Fibroblast of the aortic adventitia (primary cell): Measurements from ENCODE around the gene NPSR1. TPM values are rescaled to one million over a fixed set of nuclear protein-coding genes. Genes with fewer than 3 reads are reported as not detected.
"Not testable (repeated sequence)": the region's sequence is repeated elsewhere in the genome, so short reads cannot be mapped to it uniquely, and the experiment has no call there.

ENCODE experiments used
- DNase-seq: peaks from one replicate; pipeline ENCODE4 v3.0.0-alpha.2; 2010; ENCODE audit warnings: low read depth
- H3K4me3 ChIP-seq: 2 replicates; pipeline ENCODE4 v1.5.1; 2011; ENCODE audit warnings: low read depth, mild to moderate bottlenecking, control low read depth, low read length, moderate library complexity
- CTCF ChIP-seq: IDR thresholded peaks from 2 replicates; pipeline ENCODE4 v1.5.1; 2011; ENCODE audit warnings: mild to moderate bottlenecking, low read length, control low read depth, inconsistent platforms; ENCODE audit not compliant: insufficient read depth
- total RNA-seq: library from RNA; depleted of rRNA; stranded (reverse); fragments of >200 nt; gene quantifications from 2 replicates; pipeline ENCODE4 v1.2.3, GENCODE V29; 2012; ENCODE audit warnings: low replicate concordance

NPSR1 gene
- total RNA-seq, 1 donor: not detected

- DNase-seq: no peak
- H3K4me3 ChIP-seq: no peak overlapping the region
- TF ChIP-seq CTCF: no peak
These were observed 193.4 kb downstream of the NPSR1 start for GRCh38 chr7:34851431-34851830.

GRCh38 chr7:34858444-34858843 is 200.4 kb downstream of the NPSR1 start:
- H3K4me3 ChIP-seq, DNase-seq: not testable (repeated sequence)

GRCh38 chr7:34859281-34859680 is 201.3 kb downstream of the NPSR1 start:
- H3K4me3 ChIP-seq, DNase-seq: not testable (repeated sequence)

- DNase-seq, H3K4me3 ChIP-seq: not testable (repeated sequence)
These were observed 208.2 kb downstream of the NPSR1 start for GRCh38 chr7:34866222-34866621.

GRCh38 chr7:34867341-34867740 is 209.3 kb downstream of the NPSR1 start:
- not testable (repeated sequence) for DNase-seq, H3K4me3 ChIP-seq

GRCh38 chr7:34868602-34869001 is 210.6 kb downstream of the NPSR1 start:
- not testable (repeated sequence) for H3K4me3 ChIP-seq, DNase-seq

- H3K4me3 ChIP-seq: no peak overlapping the region
- TF ChIP-seq CTCF: no peak
- no peak for DNase-seq
These were observed 211.0 kb downstream of the NPSR1 start for GRCh38 chr7:34869057-34869456.

GRCh38 chr7:34870041-34870440 is 212.0 kb downstream of the NPSR1 start:
- H3K4me3 ChIP-seq, DNase-seq: not testable (repeated sequence)

- not testable (repeated sequence) for DNase-seq, H3K4me3 ChIP-seq
These were observed 216.3 kb downstream of the NPSR1 start for GRCh38 chr7:34874329-34874728.

- H3K4me3 ChIP-seq: no peak overlapping the region
- no peak for DNase-seq
- TF ChIP-seq CTCF: no peak
These were observed 217.5 kb downstream of the NPSR1 start for GRCh38 chr7:34875481-34875880.

- DNase-seq, H3K4me3 ChIP-seq: not testable (repeated sequence)
These were observed 221.1 kb downstream of the NPSR1 start for GRCh38 chr7:34878944-34879735.
